GM19023 (cell line): ENCODE data around the gene FBH1.
"Not testable (repeated sequence)": the region's sequence is repeated elsewhere in the genome, so short reads cannot be mapped to it uniquely, and the experiment has no call there.

ENCODE experiments used
- ATAC-seq: cut with Tn5 transposase; IDR thresholded peaks from one replicate; pipeline ENCODE4 v1.9.1; 2021; ENCODE audit warnings: mild to moderate bottlenecking, moderate library complexity; ENCODE audit not compliant: unreplicated experiment

The FBH1 gene

DNA sequence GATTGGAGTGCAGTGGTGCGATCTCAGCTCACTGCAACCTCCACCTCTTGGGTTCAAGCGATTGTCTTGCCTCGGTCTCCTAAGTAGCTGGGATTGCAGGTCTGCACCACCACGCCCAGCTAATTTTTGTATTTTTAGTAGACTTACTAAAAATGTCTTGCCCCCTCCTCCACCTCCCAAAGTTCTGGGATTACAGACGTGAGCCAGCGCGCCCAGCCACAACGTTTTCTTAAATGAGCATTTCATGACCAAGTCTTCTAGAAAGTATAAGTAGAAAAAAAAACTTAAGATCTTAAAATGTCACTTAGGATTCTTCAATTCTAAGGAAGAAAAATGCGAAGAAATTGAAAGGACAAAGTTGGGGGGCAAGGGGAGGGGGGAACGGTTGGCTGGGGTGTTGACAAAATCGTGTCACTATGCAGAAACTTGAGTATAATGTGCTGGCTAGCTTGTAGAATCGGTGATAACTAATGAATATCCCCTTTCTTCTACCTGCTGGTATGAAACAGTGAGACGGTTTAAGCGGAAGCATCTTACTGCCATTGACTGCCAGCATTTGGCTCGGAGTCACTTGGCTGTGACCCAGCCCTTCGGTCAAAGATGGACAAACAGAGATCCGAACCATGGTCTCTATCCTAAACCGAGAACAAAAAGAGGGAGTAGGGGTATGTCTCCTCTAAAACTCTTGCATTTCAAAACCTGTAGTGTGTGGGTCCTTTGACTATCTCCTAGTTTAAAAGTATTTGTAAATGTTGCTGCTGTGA is 12.7 kb downstream of the FBH1 start:
- no peak for ATAC-seq

DNA sequence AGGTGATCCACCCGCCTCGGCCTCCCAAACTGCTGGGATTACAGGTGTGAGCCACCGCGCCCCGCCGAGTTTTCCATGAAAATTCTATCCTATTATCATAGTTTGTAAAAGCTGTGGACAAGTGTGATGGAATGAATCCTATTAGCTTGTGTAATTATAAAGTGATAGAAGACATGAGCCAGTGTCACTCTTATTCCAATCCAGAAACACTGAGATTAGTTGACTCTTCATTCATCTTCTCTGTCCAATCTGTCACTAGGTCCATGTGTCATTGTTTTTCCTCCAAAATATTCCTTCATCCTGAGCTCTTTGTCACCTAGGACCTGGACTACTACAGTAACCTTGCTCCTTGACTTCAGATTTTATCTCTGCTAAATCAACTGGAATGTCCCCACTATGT is 13.5 kb downstream of the FBH1 start:
- no peak for ATAC-seq

DNA sequence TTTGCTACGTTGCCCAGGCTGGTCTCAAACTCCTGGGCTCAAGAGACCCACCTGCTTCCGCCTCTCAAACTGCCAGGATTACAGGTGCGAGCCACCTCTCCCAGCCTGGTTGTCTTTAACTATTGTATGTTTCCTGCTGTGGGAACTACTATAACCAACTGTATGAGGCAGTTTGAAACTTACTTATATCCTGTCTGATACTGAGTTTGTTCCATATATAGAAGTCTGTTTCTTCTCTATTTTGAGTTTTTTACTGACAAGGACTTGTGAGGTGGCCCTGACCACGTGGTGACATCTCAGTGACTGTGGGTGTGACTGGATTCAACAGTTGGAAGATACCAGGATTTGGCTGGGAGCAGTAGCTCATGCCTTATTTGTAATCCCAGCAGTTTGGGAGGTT is 14.2 kb downstream of the FBH1 start:
- peak; percentile 93 for ATAC-seq

DNA sequence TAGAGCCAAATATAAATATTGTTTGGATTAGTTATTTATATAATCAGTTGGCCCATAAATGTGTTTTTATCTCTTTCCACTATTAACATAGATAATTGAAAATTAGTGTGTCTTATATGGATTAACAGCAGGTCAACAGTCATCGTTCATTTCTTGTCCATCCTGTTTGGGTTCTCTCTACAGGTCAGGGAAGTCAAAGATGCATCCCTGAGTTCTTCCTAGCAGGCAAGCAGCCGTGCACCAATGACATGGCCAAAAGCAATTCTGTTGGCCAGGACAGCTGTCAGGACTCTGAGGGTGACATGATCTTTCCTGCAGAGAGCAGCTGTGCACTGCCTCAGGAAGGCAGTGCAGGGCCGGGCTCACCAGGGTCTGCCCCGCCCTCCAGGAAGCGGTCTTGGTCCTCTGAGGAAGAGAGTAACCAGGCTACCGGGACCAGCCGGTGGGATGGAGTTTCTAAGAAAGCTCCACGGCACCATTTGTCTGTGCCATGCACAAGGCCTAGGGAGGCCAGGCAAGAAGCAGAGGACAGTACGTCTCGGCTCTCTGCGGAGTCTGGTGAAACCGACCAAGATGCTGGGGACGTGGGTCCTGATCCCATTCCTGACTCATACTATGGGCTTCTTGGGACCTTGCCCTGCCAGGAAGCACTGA is 15.9 kb downstream of the FBH1 start:
- no peak for ATAC-seq

DNA sequence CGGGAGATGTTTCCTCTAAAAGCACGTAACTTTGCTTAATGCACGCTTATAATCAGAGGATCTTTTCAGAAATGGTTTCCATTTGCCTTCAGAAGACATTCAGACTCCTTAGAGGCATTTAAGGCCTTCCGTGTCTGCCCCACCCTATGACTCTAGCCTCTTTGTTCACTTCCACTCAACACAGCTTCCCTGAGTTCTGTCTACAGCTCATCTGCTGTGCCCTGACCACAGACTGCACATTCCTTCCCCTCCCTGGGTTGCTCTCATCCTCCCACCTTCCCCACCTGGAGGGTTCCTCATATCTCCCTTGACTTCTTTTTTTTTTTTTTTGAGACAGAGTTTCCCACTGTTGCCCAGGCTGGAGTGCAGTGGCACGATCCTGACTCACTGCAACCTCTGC is 16.6 kb downstream of the FBH1 start:
- no peak for ATAC-seq

DNA sequence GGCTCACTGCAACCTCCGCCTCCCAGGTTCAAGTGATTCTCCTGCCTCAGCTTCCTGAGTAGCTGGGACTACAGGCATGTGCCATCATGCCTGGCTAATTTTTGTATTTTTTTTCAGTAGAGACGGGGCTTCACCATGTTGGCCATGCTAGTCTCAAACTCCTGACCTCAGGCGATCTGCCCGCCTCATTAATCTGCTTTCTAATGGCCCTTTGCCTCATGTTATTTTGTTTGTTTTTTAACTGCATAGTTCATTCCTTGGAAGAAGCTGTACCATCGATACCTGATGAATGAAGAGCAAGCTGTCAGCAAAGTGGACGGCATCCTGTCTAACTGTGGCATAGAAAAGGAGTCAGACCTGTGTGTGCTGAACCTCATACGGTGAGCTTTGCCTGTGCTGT is 18.6 kb downstream of the FBH1 start:
- ATAC-seq, result not testable (repeated sequence)

DNA sequence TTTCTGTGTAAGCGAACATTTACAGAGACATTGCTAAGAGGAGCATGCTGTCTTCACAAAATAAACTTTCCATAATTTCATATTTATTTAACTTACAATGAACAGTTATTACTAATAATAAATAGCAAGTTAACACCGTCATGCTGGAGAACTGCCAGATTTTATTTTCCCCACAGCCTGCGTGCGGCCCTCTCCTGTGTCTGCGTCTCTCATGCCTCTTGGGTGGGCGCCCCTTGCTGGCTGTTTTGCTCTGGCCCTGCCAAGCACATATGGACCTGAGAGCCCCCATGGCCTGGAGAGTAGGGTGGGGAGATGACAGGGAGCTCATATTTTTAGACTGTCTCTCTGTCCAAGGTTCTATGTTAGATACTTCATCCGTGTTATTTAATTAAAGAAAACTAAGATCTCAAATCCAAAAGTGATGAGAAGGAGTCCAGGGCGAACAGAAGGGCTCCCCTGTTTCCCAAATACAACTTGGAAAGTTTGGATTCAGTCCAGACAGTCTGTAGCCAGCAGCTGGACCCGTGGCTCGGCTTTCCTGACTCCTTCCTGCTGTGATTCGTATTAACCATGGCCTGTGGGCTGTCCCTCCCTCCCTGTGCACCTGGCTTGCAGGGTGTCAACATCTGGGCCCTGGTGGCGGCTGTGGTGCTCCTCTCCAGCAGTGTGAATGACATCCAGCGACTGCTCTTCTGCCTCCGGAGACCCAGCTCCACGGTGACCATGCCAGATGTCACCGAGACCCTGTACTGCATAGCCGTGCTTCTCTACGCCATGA is 20.5 kb downstream of the FBH1 start:
- no peak for ATAC-seq

DNA sequence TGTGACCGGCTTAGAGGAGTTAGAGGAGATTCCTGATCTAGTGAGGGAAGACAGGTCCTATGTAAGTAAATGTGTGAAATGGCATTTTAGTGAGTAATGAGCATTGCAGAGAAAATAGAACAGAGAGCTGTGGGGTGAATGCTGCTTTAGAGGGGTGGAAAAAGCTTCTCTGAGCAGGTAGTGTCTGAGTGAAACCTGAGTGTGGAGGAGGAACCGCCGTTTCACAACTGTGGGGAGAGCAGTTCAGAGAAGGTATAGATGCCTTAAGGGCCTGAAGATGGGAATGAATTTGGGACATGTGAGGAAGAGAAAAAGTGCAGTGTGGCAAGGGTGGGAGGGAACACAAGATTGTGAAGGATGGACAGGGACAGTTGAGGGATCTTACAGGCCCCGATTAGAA is 21.6 kb downstream of the FBH1 start:
- no peak for ATAC-seq

DNA sequence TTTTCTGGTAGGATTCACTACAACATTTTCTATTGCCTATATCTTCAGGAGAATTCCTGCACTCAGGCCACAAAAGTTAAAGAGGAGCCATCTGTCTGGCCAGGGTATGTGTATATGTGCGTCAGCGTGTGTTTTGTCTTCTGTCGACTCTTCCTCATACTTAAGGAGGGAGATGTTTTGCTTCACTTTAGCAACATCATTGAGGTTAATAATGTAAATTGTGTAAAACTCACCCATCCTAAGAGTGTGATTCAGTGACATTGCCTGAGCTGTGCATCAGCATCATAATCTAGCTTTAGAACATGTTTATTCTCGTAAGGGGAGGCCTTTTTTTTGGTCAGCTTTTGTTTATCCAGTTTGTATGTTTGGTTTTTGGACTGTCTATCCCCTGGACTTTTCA is 23.7 kb downstream of the FBH1 start:
- ATAC-seq, result no peak

DNA sequence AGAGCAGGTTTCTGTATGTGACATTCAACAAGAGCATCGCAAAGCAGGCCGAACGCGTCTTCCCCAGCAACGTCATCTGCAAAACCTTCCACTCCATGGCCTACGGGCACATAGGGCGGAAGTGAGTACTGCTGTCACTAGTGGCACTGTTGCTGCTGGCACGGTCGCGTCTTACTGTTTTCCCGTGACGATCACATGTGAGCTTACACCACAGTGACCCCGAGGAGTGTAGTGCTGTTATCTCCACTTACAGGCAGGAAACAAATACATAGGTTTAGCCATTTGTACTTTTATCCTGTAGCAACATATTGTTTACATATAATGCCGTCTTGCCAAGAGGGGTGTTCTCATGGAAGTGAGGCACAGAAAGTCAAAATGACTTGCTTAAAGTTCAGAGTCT is 25.4 kb downstream of the FBH1 start:
- ATAC-seq, result no peak

DNA sequence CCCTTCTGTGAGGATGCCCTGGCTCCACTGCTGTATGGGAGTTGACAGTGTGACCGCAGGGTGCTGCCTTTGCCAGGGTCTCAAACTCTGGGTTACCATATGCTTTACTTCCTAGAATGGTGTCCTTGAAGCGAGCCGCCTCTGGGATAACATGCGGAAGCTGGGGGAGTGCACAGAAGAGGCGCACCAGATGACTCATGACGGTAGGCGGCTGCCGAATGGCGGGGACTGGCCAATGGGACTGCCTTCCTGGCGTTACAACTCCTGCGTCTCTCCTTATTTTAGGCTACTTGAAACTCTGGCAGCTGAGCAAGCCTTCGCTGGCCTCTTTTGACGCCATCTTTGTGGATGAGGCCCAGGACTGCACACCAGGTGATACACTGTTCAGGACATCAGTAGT is 27.3 kb downstream of the FBH1 start:
- ATAC-seq, result no peak

DNA sequence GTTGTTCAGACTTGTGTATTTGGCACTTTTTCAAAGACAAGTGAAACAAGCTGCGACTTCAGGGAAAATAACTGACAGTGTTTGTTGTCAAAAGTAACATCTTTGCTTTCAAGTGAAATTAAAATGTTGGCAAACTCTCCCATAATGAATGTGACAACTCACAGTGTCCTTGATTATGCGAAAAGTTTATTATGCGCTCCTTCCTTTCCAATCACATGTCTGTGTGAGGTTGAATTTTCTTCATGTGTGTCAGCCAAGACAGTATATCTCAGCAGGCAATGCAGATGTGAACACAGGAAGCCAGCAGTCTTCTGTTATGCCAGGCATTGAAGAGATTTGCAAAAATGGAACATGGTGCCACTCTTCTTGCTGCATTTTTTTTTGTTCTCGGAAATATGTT is 28.7 kb downstream of the FBH1 start:
- no peak for ATAC-seq

DNA sequence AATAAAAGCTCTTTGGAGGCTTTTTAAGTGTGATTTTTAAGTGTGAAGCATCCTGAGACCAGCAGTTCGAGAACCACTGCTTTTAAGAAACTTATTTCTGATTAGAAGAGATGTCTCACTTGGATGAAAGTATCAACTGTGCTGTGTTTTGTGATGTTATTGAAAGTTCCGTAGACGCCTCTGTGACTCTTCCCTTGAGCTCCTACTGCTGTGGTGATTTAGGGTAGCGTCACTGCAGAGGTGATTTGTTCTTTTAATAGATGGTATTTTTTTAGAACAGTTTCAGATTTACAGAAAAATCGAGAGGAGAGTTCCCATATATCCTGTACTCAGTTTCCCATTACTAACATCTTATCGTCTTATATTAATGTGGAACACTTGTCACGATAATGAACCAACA is 29.5 kb downstream of the FBH1 start:
- no peak for ATAC-seq

DNA sequence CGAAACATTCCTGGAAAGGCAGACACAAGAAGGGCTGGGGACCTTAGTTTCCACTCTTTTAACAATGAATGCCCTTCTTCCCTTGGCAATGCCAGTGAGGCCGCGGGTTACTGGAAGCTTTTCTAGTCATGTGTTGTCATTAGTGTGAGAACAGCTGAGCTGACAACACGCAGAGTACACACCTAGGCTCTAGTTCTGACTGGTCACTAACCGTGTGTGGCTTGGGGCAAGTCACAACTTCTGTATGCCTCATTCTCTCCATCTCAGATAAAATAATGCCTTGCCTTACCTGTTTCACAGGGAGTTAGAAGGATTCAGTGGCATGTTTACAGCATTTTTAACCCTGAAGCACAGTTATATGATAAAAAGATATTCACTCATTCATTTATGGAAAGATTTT is 31.7 kb downstream of the FBH1 start:
- no peak for ATAC-seq

DNA sequence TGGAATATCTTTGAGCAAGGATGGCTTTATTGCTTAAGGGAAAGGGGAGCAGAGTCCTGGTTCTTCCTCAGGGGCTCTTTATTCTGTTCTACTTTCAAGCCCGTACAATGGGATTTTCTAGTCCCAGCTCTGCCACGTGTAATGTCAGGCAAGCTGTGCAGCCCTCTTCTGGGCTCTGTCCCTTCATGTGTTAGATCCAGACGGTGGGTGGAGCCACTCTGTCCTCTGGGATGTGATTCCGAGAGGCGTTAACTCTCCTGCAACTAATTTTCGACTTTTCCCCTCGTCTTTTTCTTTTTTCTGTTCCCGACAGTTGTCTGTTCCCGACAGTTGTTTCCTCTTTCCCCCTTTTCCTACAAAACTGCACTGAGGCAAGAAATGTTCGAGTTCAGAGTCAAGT is 34.8 kb downstream of the FBH1 start:
- ATAC-seq, result no peak

DNA sequence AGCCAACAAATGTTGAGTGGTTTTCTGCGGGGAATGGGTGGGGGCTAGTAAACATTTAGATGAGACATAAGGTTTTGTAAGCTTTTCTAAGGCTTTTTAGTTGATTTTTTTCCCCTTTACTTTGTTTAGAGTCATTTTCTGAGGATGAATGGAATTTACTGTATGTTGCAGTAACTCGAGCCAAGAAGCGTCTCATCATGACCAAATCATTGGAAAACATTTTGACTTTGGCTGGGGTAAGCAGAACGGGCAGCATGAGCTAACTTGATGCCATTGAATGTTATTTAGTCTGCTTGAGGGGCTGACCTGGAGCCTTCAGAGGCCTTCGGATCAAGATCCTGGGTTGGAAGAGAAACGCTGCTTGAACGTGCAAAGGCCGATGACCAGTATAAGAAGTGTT is 37.3 kb downstream of the FBH1 start:
- no peak for ATAC-seq

DNA sequence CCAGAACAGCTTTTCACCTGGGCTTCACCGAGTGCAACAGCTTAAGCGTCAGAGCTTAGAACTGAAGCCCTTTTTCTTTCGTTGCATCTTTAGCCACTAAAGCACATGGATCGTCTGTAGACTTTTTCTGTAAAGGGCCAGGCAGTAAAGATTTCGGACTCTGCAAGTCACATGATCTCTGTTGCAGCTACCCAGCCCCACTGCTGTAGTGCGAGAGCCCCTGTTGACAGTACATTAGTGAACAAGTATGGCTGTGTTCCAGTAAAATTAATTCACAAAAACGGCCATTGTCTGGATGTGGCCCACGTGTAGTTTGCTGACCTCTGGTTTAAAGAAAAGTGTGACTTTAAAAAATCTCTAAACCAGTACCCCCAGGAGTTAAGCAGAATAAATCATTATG is 39.4 kb downstream of the FBH1 start:
- no peak for ATAC-seq

DNA sequence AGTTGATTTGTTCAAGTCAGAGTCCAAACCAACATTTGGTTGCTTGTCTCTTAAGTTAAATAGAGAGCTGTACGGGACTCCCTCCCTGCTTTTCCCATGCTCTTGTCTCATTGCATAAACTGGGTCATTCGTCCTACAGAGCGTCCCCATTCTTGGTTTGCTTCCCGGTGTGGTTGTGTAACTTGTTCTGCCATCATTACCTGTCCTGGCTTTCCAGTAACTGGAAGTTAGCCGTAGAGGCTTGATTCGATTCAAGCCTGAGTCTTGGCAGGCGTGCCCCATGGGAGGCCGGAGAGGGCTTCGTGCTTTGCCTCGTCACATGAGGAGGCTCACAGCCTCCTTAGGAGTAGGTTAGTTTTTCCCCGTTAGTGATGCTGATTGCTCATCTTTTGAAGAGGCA is 40.2 kb downstream of the FBH1 start:
- no peak for ATAC-seq

DNA sequence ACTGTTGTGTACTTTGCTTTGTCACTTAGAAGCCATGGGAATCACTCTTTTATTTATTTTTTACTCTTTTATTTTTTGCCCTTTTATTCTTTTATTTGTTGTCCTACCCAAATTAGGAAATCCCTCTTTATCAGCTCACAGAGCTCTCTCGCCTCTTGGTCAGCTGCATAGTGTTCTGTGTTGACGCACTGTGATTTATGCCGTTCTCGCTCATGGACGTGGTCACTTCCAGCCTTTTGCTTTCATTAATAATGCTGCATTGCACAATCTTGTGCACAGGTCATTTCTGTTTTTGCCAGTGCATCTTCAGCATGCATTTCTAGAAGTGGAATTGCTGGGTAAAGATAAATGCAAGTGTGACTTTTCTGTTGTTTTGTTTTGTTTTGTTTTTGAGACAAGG is 42.3 kb downstream of the FBH1 start:
- no peak for ATAC-seq

DNA sequence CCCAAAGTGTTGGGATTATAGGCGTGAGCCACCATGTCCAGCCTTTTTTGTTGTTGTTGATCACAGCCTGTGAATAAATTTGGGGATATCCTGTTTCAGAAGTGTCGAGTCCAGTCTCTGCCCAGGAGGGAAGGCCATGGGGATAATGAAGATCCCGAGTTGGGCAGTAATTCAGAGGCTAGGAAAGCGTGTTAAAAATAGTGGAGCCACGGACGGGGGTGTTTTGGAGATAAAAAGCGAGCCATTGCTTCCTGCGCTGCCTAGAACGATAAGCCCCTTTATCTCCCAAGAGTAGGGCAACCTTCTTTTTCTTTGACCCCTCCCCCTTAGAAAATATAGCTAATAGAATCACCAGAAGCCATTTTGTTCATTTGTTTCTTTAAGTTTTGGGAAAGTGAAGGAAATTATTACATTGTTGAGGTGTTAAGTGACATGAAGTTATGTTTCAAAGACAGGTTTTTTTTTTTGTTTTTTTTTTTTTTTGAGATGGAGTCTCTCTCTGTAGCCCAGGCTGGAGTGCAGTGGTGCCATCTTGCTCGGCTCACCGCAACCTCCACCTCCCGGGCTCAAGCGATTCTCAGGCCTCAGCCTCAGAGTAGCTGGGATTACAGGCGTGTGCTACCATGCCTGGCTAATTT is 44.0 kb downstream of the FBH1 start:
- ATAC-seq, result no peak

DNA sequence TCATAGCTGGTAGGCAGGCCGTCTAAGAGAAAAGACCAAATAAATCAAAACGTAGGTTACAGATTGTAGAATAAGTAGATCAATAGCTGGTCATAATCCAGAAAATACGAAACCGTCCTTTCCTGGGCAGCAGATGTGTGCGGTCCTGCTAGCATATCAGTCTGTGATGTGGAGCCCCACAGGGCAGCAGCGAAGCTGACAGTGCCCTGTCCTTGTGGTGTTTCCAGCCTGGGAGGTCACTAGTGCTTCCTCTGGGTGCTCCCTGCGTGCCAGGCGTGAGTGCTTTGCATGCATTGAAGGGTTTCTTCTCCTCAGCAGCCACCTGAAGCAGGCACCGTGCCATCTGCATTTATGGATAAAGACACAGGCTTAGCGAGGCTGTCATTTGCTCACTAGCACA is 45.6 kb downstream of the FBH1 start:
- ATAC-seq, result no peak

DNA sequence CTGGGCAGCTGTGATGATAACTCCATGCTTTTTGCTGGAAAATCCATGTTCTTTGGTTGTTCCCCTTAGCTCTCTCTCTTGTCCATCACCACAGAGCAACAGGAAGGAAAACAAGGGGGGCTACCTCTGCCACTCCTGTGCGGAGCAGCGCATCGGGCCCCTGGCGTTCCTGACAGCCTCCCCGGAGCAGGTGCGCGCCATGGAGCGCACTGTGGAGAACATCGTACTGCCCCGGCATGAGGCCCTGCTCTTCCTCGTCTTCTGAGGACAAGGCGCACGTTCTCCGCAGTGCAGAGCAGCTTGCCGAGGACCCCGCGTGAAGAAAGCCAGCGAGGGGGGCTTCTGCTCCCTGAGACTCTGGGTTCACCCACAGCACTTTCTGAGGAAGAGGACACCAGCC is 47.0 kb downstream of the FBH1 start:
- ATAC-seq, result no peak
